Smooth muscle cell (in vitro differentiated cells): ENCODE results near the gene TRAPPC3. TPM values are rescaled to one million over a fixed set of nuclear protein-coding genes. Genes with fewer than 3 reads are reported as not detected.

ENCODE experiments used
- DNase-seq: peaks from one replicate; lab custom pipeline; 2025; ENCODE audit not compliant: unreplicated experiment; lab: John Stamatoyannopoulos, UW
- H2AFZ ChIP-seq: fragments of 200-600 bp; sonication (generic); 2 replicates; pipeline ENCODE4 v1.6.0; 2016; ENCODE audit warnings: antibody characterized with exemption, low read depth, mild to moderate bottlenecking
- H3F3A ChIP-seq: fragments of 200-600 bp; sonication (generic); 2 replicates; pipeline ENCODE4 v1.6.0; 2017; ENCODE audit warnings: antibody characterized with exemption, low read depth
- H3K27ac ChIP-seq: fragments of 200-600 bp; sonication (generic); 2 replicates; pipeline ENCODE4 v1.5.1; 2016; ENCODE audit warnings: low read depth, mild to moderate bottlenecking
- H3K27me3 ChIP-seq: fragments of 200-600 bp; sonication (generic); 2 replicates; pipeline ENCODE4 v1.6.1; 2016; ENCODE audit warnings: low read depth, mild to moderate bottlenecking
- H3K36me3 ChIP-seq: fragments of 200-600 bp; sonication (generic); 2 replicates; pipeline ENCODE4 v1.5.1; 2016; ENCODE audit warnings: low read depth
- H3K4me1 ChIP-seq: fragments of 200-600 bp; sonication (generic); 2 replicates; pipeline ENCODE4 v1.5.1; 2016; ENCODE audit warnings: low read depth
- H3K4me2 ChIP-seq: fragments of 200-600 bp; sonication (generic); 2 replicates; pipeline ENCODE4 v1.6.0; 2016; ENCODE audit warnings: mild to moderate bottlenecking
- H3K4me3 ChIP-seq: fragments of 200-600 bp; sonication (generic); 2 replicates; pipeline ENCODE4 v1.5.1; 2016; ENCODE audit warnings: mild to moderate bottlenecking
- H3K79me2 ChIP-seq: fragments of 200-600 bp; sonication (generic); 2 replicates; pipeline ENCODE4 v1.6.0; 2016; ENCODE audit warnings: low read depth, mild to moderate bottlenecking
- H3K9ac ChIP-seq: fragments of 200-600 bp; sonication (generic); 2 replicates; pipeline ENCODE4 v1.6.0; 2016; ENCODE audit warnings: low read depth
- H3K9me3 ChIP-seq: fragments of 200-600 bp; sonication (generic); replicated peaks from 2 replicates; pipeline ENCODE4 v1.5.1; 2016; ENCODE audit warnings: low read depth
- H4K20me1 ChIP-seq: fragments of 200-600 bp; sonication (generic); 2 replicates; pipeline ENCODE4 v1.6.0; 2016; ENCODE audit warnings: low read depth
- CTCF ChIP-seq: fragments of 200-600 bp; sonication (generic); IDR thresholded peaks from 2 replicates; pipeline ENCODE4 v1.5.1; 2017; ENCODE audit warnings: borderline replicate concordance, mild to moderate bottlenecking, antibody characterized with exemption; ENCODE audit not compliant: insufficient read depth, poor library complexity, severe bottlenecking
- WGBS: methylation state at CpG from one replicate; pipeline ENCODE4 v1.1.7; 2016; ENCODE audit warnings: low lambda C conversion rate; 5-methylcytosine and 5-hydroxymethylcytosine counted together
- polyA plus RNA-seq: library from polyadenylated mRNA; unstranded; fragments of >200 nt; fragmentation: Nextera tagmentation; extraction: Ambion mirVana; gene quantifications from 2 replicates; pipeline ENCODE4 v1.2.1, GENCODE V29; 2016
- total RNA-seq: library from RNA; depleted of rRNA; stranded (reverse); fragments of >200 nt; gene quantifications from 2 replicates; pipeline ENCODE4 v1.2.3, GENCODE V29; 2014

Gene TRAPPC3
- total and polyA plus RNA-seq, 2 experiments from 2014 or later = 67.8 to 113 TPM

GRCh38 chr1:36155408-36156328, 6.4 kb upstream of the TRAPPC3 start, which contains the start of gene MAP7D1:
MAP7D1 (plus strand) TSS chr1:36156160; CDS start chr1:36156418, 258 bp downstream.
- H3K4me2 ChIP-seq = peak within 1 kb of the TSS; percentile 99
- H3K27me3 ChIP-seq = no peaks in the 10 kb centered on the region
- no peak for TF ChIP-seq CTCF
- H3K36me3 ChIP-seq = no peaks in the 10 kb centered on the region
- H3K4me3 ChIP-seq = peak within 1 kb of the TSS; percentile 98
- H3F3A ChIP-seq = peaks cover 14% of the 10 kb centered on the region
- peaks cover 51% of the 10 kb centered on the region for H3K79me2 ChIP-seq
- peak within 1 kb of the TSS; percentile 95 for H3K27ac ChIP-seq
- peak within 1 kb of the TSS; percentile 97 for H3K9ac ChIP-seq
- DNase-seq = peak; percentile 94
- no peaks in the 10 kb centered on the region for H3K9me3 ChIP-seq
- peaks cover 36% of the 10 kb centered on the region for H4K20me1 ChIP-seq
- WGBS = 1% methylated on average over 35 of the region's 88 CpGs
- H3K4me1 ChIP-seq = peaks cover 37% of the 10 kb centered on the region
- peak within 1 kb of the TSS; percentile 61 for H2AFZ ChIP-seq

GRCh38 chr1:36154765-36155407, 5.6 kb upstream of the TRAPPC3 start:
- no peak overlapping the region for H2AFZ ChIP-seq
- no peak for DNase-seq
- H3K27me3 ChIP-seq = no peaks in the 10 kb centered on the region
- H3K36me3 ChIP-seq = no peaks in the 10 kb centered on the region
- no peaks in the 10 kb centered on the region for H3K9me3 ChIP-seq
- H3K4me3 ChIP-seq = peak overlapping the region; percentile 98
- peaks cover 29% of the 10 kb centered on the region for H4K20me1 ChIP-seq
- WGBS = 57% methylated on average over 5 of the region's 6 CpGs
- H3K4me1 ChIP-seq = peaks cover 41% of the 10 kb centered on the region
- H3K4me2 ChIP-seq = peak overlapping the region; percentile 99
- TF ChIP-seq CTCF = no peak
- peak overlapping the region; percentile 95 for H3K27ac ChIP-seq
- H3K9ac ChIP-seq = peak overlapping the region; percentile 97
- H3K79me2 ChIP-seq = peaks cover 43% of the 10 kb centered on the region
- H3F3A ChIP-seq = peaks cover 19% of the 10 kb centered on the region

- H3F3A ChIP-seq = peaks cover 15% of the 10 kb centered on the region
Observed at GRCh38 chr1:36154335-36154734, 5.0 kb upstream of the TRAPPC3 start.

More at GRCh38 chr1:36154335-36154734, 5.0 kb upstream of the TRAPPC3 start:
- H3K4me2 ChIP-seq = no peak overlapping the region
- H3K9me3 ChIP-seq = no peaks in the 10 kb centered on the region
- no peak for TF ChIP-seq CTCF
- no peaks in the 10 kb centered on the region for H3K36me3 ChIP-seq
- peaks cover 23% of the 10 kb centered on the region for H4K20me1 ChIP-seq
- peaks cover 43% of the 10 kb centered on the region for H3K4me1 ChIP-seq
- peak overlapping the region; percentile 95 for H3K27ac ChIP-seq
- no peak for DNase-seq
- H3K4me3 ChIP-seq = no peak overlapping the region
- H3K9ac ChIP-seq = peak overlapping the region; percentile 97
- WGBS = 70% methylated on average over 6 of the region's 6 CpGs
- no peaks in the 10 kb centered on the region for H3K27me3 ChIP-seq
- peaks cover 37% of the 10 kb centered on the region for H3K79me2 ChIP-seq
- H2AFZ ChIP-seq = no peak overlapping the region
